SH-SY5Y (cell line): Measurements from ENCODE around the gene ZBTB4.

ENCODE experiments used
- GATA2 ChIP-seq: IDR thresholded peaks from 2 replicates; pipeline ENCODE4 v1.6.1; 2011; ENCODE audit warnings: mild to moderate bottlenecking, low read depth, low read length
- GATA3 ChIP-seq: IDR thresholded peaks from 2 replicates; pipeline ENCODE4 v1.6.1; 2011; ENCODE audit warnings: low read depth, mild to moderate bottlenecking, low read length, moderate library complexity

GRCh38 chr17:7466318-7466638 is 13.2 kb downstream of the ZBTB4 start:
- TF ChIP-seq GATA2 (no peak), GATA3 (no peak)
